Raji (cell line): ENCODE results near the gene CCDC13.

Experiments used
- POLR2A ChIP-seq: IDR thresholded peaks from 2 replicates; pipeline ENCODE4 v1.6.1; 2011; ENCODE audit warnings: low read depth, low read length, control low read depth; ENCODE audit not compliant: insufficient read depth

Gene CCDC13

GRCh38 chr3:42732196-42732828 is 40.7 kb downstream of the CCDC13 start:
- TF ChIP-seq POLR2A = no peak

- TF ChIP-seq POLR2A = no peak
Observed at GRCh38 chr3:42731476-42732195, 41.4 kb downstream of the CCDC13 start.

GRCh38 chr3:42730706-42731420 is 42.2 kb downstream of the CCDC13 start:
- no peak for TF ChIP-seq POLR2A

GRCh38 chr3:42730294-42730693 is 42.8 kb downstream of the CCDC13 start:
- TF ChIP-seq POLR2A = no peak

GRCh38 chr3:42729404-42730145 is 43.5 kb downstream of the CCDC13 start:
- TF ChIP-seq POLR2A = no peak

- TF ChIP-seq POLR2A = no peak
Observed at GRCh38 chr3:42728668-42729364, 44.2 kb downstream of the CCDC13 start.

- TF ChIP-seq POLR2A = no peak
Observed at GRCh38 chr3:42728056-42728455, 45.0 kb downstream of the CCDC13 start.

- TF ChIP-seq POLR2A = no peak
Observed at GRCh38 chr3:42725454-42725853, 47.6 kb downstream of the CCDC13 start.

- no peak for TF ChIP-seq POLR2A
Observed at GRCh38 chr3:42723219-42723618, 49.8 kb downstream of the CCDC13 start.
